ENCODE results near the gene NME7.
"Not testable (repeated sequence)": the region's sequence is repeated elsewhere in the genome, so short reads cannot be mapped to it uniquely, and the experiment has no call there.

Gene NME7

GRCh38 chr1:169300854-169301253 lies 66.7 kb downstream of the NME7 start:
- no peak for DNase-seq

- DNase-seq: no peak
These were observed 69.2 kb downstream of the NME7 start for GRCh38 chr1:169298441-169298840.

- no peak for DNase-seq
These were observed 71.8 kb downstream of the NME7 start for GRCh38 chr1:169295846-169296245.

GRCh38 chr1:169295425-169295824 lies 72.2 kb downstream of the NME7 start:
- DNase-seq: no peak

- no peak for DNase-seq
These were observed 78.6 kb downstream of the NME7 start for GRCh38 chr1:169289016-169289415.

- no peak for DNase-seq
These were observed 79.6 kb downstream of the NME7 start for GRCh38 chr1:169288011-169288414.

- DNase-seq: no peak
These were observed 80.3 kb downstream of the NME7 start for GRCh38 chr1:169287280-169287679.

- DNase-seq: not testable (repeated sequence)
These were observed 86.0 kb downstream of the NME7 start for GRCh38 chr1:169281562-169281961.

- no peak for DNase-seq
These were observed 96.5 kb downstream of the NME7 start for GRCh38 chr1:169271098-169271497.

GRCh38 chr1:169266133-169266532 lies 101.5 kb downstream of the NME7 start:
- no peak for DNase-seq

GRCh38 chr1:169263059-169263458 lies 104.5 kb downstream of the NME7 start:
- no peak for DNase-seq

- no peak for DNase-seq
These were observed 105.7 kb downstream of the NME7 start for GRCh38 chr1:169261884-169262283.

GRCh38 chr1:169260478-169261151 lies 107.0 kb downstream of the NME7 start:
- no peak for DNase-seq

GRCh38 chr1:169259816-169260215 lies 107.8 kb downstream of the NME7 start:
- DNase-seq: no peak

- DNase-seq: no peak
These were observed 116.8 kb downstream of the NME7 start for GRCh38 chr1:169250795-169251194.

- DNase-seq: no peak
These were observed 117.6 kb downstream of the NME7 start for GRCh38 chr1:169250022-169250421.

GRCh38 chr1:169249611-169250010 lies 118.0 kb downstream of the NME7 start:
- no peak for DNase-seq

GRCh38 chr1:169245706-169246105 lies 121.9 kb downstream of the NME7 start:
- DNase-seq: no peak

GRCh38 chr1:169240449-169241232 lies 127.0 kb downstream of the NME7 start:
- no peak for DNase-seq

- DNase-seq: no peak
These were observed 130.7 kb downstream of the NME7 start for GRCh38 chr1:169236880-169237279.

GRCh38 chr1:169236143-169236542 lies 131.5 kb downstream of the NME7 start:
- DNase-seq: no peak

GRCh38 chr1:169235568-169235967 lies 132.0 kb downstream of the NME7 start:
- DNase-seq: no peak

- DNase-seq: no peak
These were observed 132.8 kb downstream of the NME7 start for GRCh38 chr1:169234780-169235179.

- DNase-seq: no peak
These were observed 150.0 kb downstream of the NME7 start for GRCh38 chr1:169217636-169218035.

- no peak for DNase-seq
These were observed 153.0 kb downstream of the NME7 start for GRCh38 chr1:169214598-169214997.

Measured in stimulated activated naive CD4-positive, alpha-beta T cell treated with Interleukin-2 at 50 U/mL for 16 hours (primary cell).